Measurements from ENCODE around the gene PAPOLB. TPM values are rescaled to one million over a fixed set of nuclear protein-coding genes. Genes with fewer than 3 reads are reported as not detected.

Gene PAPOLB
- total and polyA plus RNA-seq, 2 of the 4 experiments (the other 2 are of a cell fraction): under 0.01 TPM; not detected in 1

GRCh38 chr7:4857189-4857588, 4.6 kb downstream of the PAPOLB start:
- Histone ChIP-seq H3K18ac (ENCODE audit: low read depth, low read length) (no peak overlapping the region), H3K27ac (ENCODE audit: insufficient read depth, low read length) (no peak overlapping the region), H2BK120ac (ENCODE audit: low read depth, low read length) (no peak overlapping the region), H2AFZ (replicated peaks; ENCODE audit: low read length, poor library complexity) (no peak overlapping the region), H3K36me3 (ENCODE audit: control insufficient read depth, insufficient read depth, low read length) (no peaks in the 10 kb centered on the region), H3K9me1 (ENCODE audit: insufficient read depth, low read length) (no peaks in the 10 kb centered on the region), H4K5ac (ENCODE audit: low read depth, low read length) (no peak overlapping the region), H2AK9ac (replicated peaks; ENCODE audit: low read depth, low read length, poor library complexity) (no peak overlapping the region), H3K23ac (ENCODE audit: low read depth, low read length) (no peak overlapping the region), H3K4me1 (ENCODE audit: control insufficient read depth, insufficient read depth, low read length) (no peaks in the 10 kb centered on the region), H4K20me1 (ENCODE audit: insufficient read depth, low read length) (no peaks in the 10 kb centered on the region), H4K8ac (ENCODE audit: low read depth in 2 of 2, low read length in 2 of 2) (no peak overlapping the region), H3K9ac (ENCODE audit: low read depth, low read length) (no peak overlapping the region), H3K27me3 (ENCODE audit: control insufficient read depth, insufficient read depth, low read length) (peaks cover 5% of the 10 kb centered on the region), H3K9me3 (ENCODE audit: control insufficient read depth, insufficient read depth, low read length) (peaks cover 4% of the 10 kb centered on the region; the same call in 1 of the 2 replicates), H3K56ac (ENCODE audit: extremely low read depth, insufficient read depth, low read length) (no peak overlapping the region), H3K4ac (ENCODE audit: low read depth, low read length) (no peak overlapping the region), H3K4me2 (ENCODE audit: low read depth, low read length) (no peak overlapping the region), H2AK5ac (ENCODE audit: low read depth, low read length) (no peak overlapping the region), H2BK15ac (ENCODE audit: low read depth, low read length) (no peak overlapping the region), H3K14ac (replicated peaks; ENCODE audit: low read depth, low read length) (no peak overlapping the region), H4K91ac (ENCODE audit: insufficient read depth, low read depth, low read length) (no peak overlapping the region), H2BK20ac (ENCODE audit: low read depth, low read length) (no peak overlapping the region), H2BK5ac (ENCODE audit: low read depth, low read length, poor library complexity, severe bottlenecking) (no peak overlapping the region), H3K79me1 (ENCODE audit: low read depth in 1 of 2, low read length in 2 of 2) (no peaks in the 10 kb centered on the region), H3K4me3 (ENCODE audit: insufficient read depth, low read depth, low read length) (no peak overlapping the region)
- no TSS peak for BruUV-seq (replicated peaks)
- ChIA-PET CTCF (no interaction called here), POLR2A (ENCODE audit: unreplicated experiment) (no interaction called here)
- in situ Hi-C loops (cut with MboI; ENCODE audit: low sequenced_read_pairs): no loop called here
- ATAC-seq (ENCODE audit: low read depth) (no peak), DNase-seq (no peak)
- TF ChIP-seq CTCF (conservative IDR thresholded peaks at IDR 0.05; ENCODE audit: low read depth, low read length) (no peak), MAZ (IDR thresholded peaks at IDR 0.05; ENCODE audit: borderline replicate concordance, low read depth, low read length) (no peak), RCOR1 (IDR thresholded peaks at IDR 0.05; ENCODE audit: insufficient replicate concordance, low read length) (no peak), POLR2A (IDR thresholded peaks at IDR 0.05; ENCODE audit: low read depth, low read length) (no peak), RAD21 (IDR thresholded peaks at IDR 0.05; ENCODE audit: low read length) (no peak), MXI1 (IDR thresholded peaks at IDR 0.05; ENCODE audit: borderline replicate concordance, low read depth, low read length) (no peak), CEBPB (IDR thresholded peaks at IDR 0.05; ENCODE audit: low read depth, low read length) (no peak), CHD1 (IDR thresholded peaks at IDR 0.05; ENCODE audit: low read depth, low read length) (no peak), FOS (IDR thresholded peaks at IDR 0.05; ENCODE audit: low read depth, low read length) (no peak), NFE2L2 (IDR thresholded peaks at IDR 0.05; ENCODE audit: low read depth, low read length) (no peak), BHLHE40 (IDR thresholded peaks at IDR 0.05; ENCODE audit: low read depth, low read length) (no peak), MAFK (IDR thresholded peaks at IDR 0.05; ENCODE audit: low read depth, low read length) (no peak), RFX5 (IDR thresholded peaks at IDR 0.05; ENCODE audit: low read depth, low read length) (no peak), SMC3 (IDR thresholded peaks at IDR 0.05; ENCODE audit: low read depth, low read length) (no peak)
- TF ChIP-seq, protein P1, sequence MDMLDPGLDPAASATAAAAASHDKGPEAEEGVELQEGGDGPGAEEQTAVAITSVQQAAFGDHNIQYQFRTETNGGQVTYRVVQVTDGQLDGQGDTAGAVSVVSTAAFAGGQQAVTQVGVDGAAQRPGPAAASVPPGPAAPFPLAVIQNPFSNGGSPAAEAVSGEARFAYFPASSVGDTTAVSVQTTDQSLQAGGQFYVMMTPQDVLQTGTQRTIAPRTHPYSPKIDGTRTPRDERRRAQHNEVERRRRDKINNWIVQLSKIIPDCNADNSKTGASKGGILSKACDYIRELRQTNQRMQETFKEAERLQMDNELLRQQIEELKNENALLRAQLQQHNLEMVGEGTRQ (IDR thresholded peaks at IDR 0.05; ENCODE audit: low read depth, low read length): no peak
- TF ChIP-seq, protein P2, sequence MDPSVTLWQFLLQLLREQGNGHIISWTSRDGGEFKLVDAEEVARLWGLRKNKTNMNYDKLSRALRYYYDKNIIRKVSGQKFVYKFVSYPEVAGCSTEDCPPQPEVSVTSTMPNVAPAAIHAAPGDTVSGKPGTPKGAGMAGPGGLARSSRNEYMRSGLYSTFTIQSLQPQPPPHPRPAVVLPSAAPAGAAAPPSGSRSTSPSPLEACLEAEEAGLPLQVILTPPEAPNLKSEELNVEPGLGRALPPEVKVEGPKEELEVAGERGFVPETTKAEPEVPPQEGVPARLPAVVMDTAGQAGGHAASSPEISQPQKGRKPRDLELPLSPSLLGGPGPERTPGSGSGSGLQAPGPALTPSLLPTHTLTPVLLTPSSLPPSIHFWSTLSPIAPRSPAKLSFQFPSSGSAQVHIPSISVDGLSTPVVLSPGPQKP (IDR thresholded peaks at IDR 0.05; ENCODE audit: borderline replicate concordance, low read depth, low read length): no peak
- WGBS, 2 experiments (ENCODE audit: extremely low coverage in 2 of 2, insufficient read length in 1 of 2): no CpG with 5 or more reads among the region's 3 CpGs
- dilution Hi-C loops (cut with HindIII; ENCODE audit: low sequenced_read_pairs, unreplicated experiment): no loop called here
- intact Hi-C loops (cut with micrococcal nuclease): no loop called here
